GM12875 (cell line): ENCODE data around the gene ZNF740.

Source experiments
- H3K4me3 ChIP-seq: one replicate; pipeline ENCODE4 v1.5.1; 2011; ENCODE audit warnings: low read depth, low read length, control low read depth
- CTCF ChIP-seq: IDR thresholded peaks from 2 replicates; pipeline ENCODE4 v1.5.1; 2011; ENCODE audit warnings: low read depth, mild to moderate bottlenecking, control low read depth, inconsistent platforms, low read length, moderate library complexity, borderline replicate concordance; ENCODE audit not compliant: insufficient read depth

ZNF740 gene

DNA sequence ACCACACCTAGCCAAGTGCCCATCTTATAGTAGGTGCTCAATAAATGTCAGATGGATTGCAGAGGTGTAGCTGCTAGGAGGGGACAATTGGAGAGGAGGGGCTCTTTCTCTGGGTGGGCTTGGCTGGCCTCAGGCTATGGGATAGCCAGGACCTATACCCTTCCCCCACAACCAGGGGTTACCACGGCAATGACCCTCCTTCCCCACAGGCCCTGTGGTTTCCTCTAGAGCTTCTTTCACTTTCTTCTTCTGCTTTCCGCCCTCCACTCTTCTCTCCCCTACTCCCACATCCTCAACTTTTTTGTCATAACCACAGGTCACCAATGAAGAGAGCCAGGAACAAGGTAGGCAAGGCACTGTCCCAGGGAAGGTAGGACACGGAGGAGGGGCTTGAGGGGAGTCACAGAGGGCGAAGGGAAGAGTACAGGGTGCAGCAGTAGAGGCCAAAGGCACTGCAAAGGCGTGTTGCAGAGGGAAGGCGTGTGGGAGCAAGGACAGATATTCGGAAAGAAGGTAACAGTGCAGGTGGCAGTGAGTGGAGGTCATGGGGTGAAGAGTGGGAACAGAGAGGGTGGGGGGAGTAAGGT, 28.4 kb downstream of the ZNF740 start:
- H3K4me3 ChIP-seq, result peak overlapping the region; percentile 48
- no peak for TF ChIP-seq CTCF

- H3K4me3 ChIP-seq, result no peak overlapping the region
- no peak for TF ChIP-seq CTCF
Measured at GRCh38 chr12:53210843-53211242, 30.3 kb downstream of the ZNF740 start.

DNA sequence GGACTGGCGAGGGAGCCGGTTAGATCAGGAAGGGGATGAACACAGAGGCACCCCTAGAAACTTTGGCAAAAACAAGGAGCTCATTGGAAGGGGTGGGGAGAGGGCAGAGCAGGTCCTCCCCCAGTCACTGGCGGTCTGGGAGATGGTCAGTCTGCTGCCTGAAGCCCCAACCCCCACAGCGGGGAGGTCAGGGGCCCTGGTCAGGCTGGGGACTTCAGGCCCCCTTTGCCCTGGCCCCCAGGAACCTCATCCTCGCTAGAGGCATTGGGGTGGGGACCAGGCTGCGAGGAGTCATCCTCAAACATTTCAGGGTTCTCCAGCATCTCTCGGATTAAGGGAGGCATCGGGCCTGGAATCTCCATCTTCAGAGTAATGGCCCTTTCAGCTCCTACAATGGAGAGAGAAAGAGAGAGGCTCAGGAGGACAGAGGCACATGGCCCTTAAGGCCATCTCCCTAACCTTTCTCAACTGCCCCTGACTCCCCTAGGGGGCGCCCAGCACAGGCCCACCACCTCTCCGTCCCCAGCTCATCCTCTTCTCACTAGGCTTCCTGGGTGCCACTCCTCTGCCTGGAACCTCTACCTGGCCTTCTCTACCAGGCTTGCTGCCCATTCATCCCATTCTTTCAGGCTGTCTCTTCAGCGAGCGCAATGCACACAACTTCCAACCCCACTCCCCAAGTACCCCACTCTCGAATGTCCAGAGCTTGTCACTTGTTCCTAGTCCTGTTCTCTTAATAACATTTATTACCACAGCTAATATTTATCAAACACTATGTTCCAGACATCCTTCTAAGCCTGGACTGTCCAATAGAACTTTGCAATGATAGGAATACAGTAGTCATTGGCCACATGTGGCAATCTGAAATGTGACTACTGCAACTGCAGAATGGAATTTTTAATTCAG, 31.2 kb downstream of the ZNF740 start:
- TF ChIP-seq CTCF, result peak; percentile 79
- no peak overlapping the region for H3K4me3 ChIP-seq

- H3K4me3 ChIP-seq, result no peak overlapping the region
- TF ChIP-seq CTCF, result no peak
Measured at GRCh38 chr12:53212931-53213330, 32.4 kb downstream of the ZNF740 start.

GRCh38 chr12:53213348-53213747, 32.8 kb downstream of the ZNF740 start:
- H3K4me3 ChIP-seq, result no peak overlapping the region
- peak; percentile 95 for TF ChIP-seq CTCF

DNA sequence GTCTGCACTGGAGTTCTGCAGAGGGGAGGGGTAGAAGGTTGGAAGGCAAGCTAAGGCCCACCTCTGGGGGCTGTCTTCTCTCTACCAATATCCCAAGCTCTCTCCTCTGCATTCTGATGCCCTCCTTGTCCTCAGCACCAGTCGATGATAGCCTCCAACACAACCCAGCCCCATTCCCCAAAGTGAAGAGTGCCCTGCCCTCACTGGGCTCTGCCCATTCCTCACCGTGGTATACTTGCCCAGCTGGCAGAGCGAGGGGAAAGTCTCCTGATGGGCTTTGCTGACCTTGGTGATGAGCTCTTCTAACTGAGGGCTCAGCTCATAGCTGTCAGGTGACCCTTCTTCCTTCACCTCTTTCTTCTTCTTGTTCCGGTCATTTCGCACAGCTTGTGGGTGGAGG, 33.7 kb downstream of the ZNF740 start:
- TF ChIP-seq CTCF, result no peak
- H3K4me3 ChIP-seq, result no peak overlapping the region
